Body of pancreas (tissue), 4 donors: ENCODE data around the gene PTPRB. TPM values are rescaled to one million over a fixed set of nuclear protein-coding genes. Genes with fewer than 3 reads are reported as not detected.

Source experiments
- ATAC-seq: fragments of 150-250 bp; one replicate; pipeline ENCODE4 v1.9.1; 2016
- DNase-seq, 4 donors: peaks; one replicate each; pipeline ENCODE4 v3.0.0-alpha.2; 2019
- H3K27ac ChIP-seq, 4 donors: fragments of 200-600 bp; sonication (generic); 1 replicate in 3 of 4; 2 replicates in 1 of 4; pipeline versions ENCODE4 v1.5.1 to v1.6.1; 2016 to 2019; ENCODE audit warnings: mild to moderate bottlenecking in 1 of 4, mixed read lengths in 1 of 4, moderate library complexity in 1 of 4
- H3K27me3 ChIP-seq, 2 donors: fragments of 200-600 bp; sonication (generic); one replicate each; pipeline ENCODE4 v1.6.0; 2016; ENCODE audit warnings: mild to moderate bottlenecking in 1 of 2
- H3K36me3 ChIP-seq, 2 donors: fragments of 200-600 bp; sonication (generic); replicated peaks in 1 of 2; 2 replicates each; pipeline ENCODE4 v1.5.1; 2016; ENCODE audit warnings: low read depth in 2 of 2; ENCODE audit not compliant: insufficient read depth in 1 of 2
- H3K4me1 ChIP-seq: fragments of 200-600 bp; sonication (generic); one replicate; pipeline ENCODE4 v1.6.0; 2016
- H3K4me3 ChIP-seq, 2 donors: fragments of 200-600 bp; sonication (generic); 1 replicate in 1 of 2; 2 replicates in 1 of 2; pipeline ENCODE4 v1.5.1; 2016 to 2019
- H3K9me3 ChIP-seq, 3 donors: fragments of 200-600 bp; sonication (generic); 1 replicate in 2 of 3; 2 replicates in 1 of 3; pipeline ENCODE4 v1.5.1; 2016
- CTCF ChIP-seq, 7 experiments: fragments of 450-650 bp in 4 of 7; fragments of 200-600 bp in 3 of 7; sonication (generic) in 3 of 7; IDR thresholded peaks; one replicate each; pipeline ENCODE4 v1.5.1; 2016 to 2019; ENCODE audit warnings: antibody characterized with exemption in 7 of 7
- POLR2A ChIP-seq, 3 donors: fragments of 450-650 bp; IDR thresholded peaks; one replicate each; pipeline ENCODE4 v1.6.1; 2016; ENCODE audit warnings: antibody characterized with exemption in 3 of 3, mild to moderate bottlenecking in 2 of 3
- WGBS, 2 donors: methylation state at CpG; one replicate each; pipeline ENCODE4 v1.1.5; 2017; 5-methylcytosine and 5-hydroxymethylcytosine counted together
- intact Hi-C: fragments of 100-400 bp; cut with DNase I; formaldehyde crosslinking; loops from one replicate; pipeline ENCODE4 v1.15.1; 2023
- total RNA-seq, 2 donors: library from RNA; depleted of rRNA; stranded (reverse); fragments of >200 nt; gene quantifications; one replicate each; pipeline ENCODE4 v1.1.0, GENCODE V29; 2016

Gene PTPRB
- total RNA-seq, 2 donors from 2014 or later, result 4.9 to 9.9 TPM

GRCh38 chr12:70639535-70639934, 2.3 kb upstream of the PTPRB start:
- Histone ChIP-seq H3K36me3 (no peaks in the 10 kb centered on the region), H3K4me1 (no peaks in the 10 kb centered on the region), H3K9me3 (no peaks in the 10 kb centered on the region), H3K27ac (no peak overlapping the region), H3K27me3 (no peaks in the 10 kb centered on the region), H3K4me3 (no peak overlapping the region)
- intact Hi-C loops, result no loop called here
- no peak for TF ChIP-seq CTCF (IDR thresholded peaks at IDR 0.05)
- no peak for TF ChIP-seq POLR2A (IDR thresholded peaks at IDR 0.05)
- 75 to 85% methylated on average over 2 of the region's 2 CpGs for WGBS, 2 donors
- no peak for ATAC-seq
- DNase-seq, result no peak

DNA sequence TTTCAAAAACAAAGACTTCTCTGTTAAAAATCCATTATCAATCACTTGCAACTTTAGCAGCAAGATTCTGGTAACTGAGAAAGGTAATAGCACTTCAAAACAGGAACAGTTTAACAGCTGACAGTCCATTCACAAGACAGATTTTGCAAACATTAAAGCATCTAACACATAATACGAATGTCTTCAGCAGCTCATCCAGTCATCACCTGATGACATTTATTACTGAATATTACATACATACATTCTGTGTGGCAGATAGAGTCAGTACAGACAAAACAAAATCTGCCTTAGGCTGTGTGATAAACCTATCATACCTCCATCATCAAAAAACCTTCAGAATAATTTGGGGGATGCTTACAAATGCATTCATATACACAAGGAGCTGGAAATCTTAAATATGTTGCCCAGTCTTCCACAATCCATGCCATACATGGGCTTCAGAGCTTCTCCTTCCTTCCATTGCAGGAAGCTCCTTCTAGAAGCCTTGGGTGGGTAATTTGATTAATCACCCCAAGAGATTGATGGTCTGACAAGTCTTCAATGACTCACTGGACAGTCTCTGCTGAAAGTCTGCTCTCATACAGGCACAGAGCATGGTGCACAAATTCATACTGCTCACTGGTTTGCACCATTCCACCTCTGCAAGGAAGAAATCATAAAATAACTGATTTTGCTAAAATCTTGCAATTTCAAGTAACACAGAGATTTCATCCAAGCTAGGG, 1.6 kb upstream of the PTPRB start:
- TF ChIP-seq POLR2A (IDR thresholded peaks at IDR 0.05), result no peak
- no peak for TF ChIP-seq CTCF (IDR thresholded peaks at IDR 0.05)
- Histone ChIP-seq H3K36me3 (no peaks in the 10 kb centered on the region), H3K27ac (no peak overlapping the region), H3K27me3 (no peaks in the 10 kb centered on the region), H3K4me3 (no peak overlapping the region), H3K9me3 (no peaks in the 10 kb centered on the region), H3K4me1 (no peaks in the 10 kb centered on the region)
- WGBS, 2 donors, result 39 to 43% methylated on average over 1 of the region's 1 CpG
- DNase-seq (no peak), ATAC-seq (no peak)
- intact Hi-C loops, result no loop called here

DNA sequence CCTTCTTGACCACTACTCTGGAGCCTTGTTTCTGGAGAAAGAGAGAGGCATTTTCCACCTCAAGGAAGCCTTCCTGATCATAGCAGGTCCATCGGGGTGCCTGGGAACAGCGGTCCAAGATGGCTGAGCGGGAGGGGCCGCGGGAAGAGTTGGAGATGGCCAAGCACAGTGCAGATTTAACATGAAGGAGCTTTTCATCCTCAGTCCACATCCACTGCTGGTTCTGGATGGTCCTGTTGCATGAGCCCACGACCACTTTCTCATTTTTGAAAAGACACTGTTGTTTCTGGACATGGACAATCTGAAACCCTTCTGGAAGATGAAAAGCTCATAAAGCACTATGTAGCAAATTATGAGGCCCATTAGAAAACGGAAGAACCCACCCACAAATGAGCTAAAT, 1.5 kb downstream of the PTPRB start:
- no peak for TF ChIP-seq POLR2A (IDR thresholded peaks at IDR 0.05)
- no peak for TF ChIP-seq CTCF (IDR thresholded peaks at IDR 0.05)
- H3K27ac ChIP-seq, result no peak overlapping the region
- intact Hi-C loops, result no loop called here

DNA sequence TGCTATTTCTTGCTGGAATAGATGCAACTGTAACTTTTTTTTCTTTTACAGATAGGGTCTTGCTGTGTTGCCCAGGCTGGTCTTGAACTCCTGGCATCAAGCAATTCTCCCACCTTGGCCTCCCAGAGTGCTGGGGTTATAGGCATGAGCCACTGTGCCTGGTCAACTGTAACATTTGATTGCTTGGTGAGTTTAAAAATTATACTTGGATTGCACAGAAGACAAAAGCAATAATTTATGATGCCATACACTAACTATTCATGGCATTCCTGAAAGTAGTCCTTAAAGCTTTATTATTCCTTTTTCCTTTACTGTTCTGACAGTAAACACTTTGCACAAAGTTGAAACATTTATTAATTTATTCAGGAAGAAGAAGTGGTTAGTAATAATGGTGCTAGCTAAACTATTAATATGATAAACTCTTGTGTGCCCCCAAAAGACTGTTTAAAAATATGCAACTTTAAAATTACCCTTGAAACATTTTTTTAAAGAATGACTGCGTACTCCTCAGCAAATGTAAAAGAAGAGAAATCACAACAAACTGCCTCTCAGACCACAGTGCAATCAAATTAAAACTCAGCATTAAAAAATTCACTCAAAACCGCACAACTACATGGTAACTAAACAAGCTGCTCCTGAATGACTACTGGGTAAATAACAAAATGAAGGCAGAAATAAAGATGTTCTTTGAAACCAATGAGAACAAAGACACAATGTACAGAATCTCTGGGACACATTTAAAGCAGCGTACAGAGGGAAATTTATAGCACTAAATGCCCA, 8.3 kb downstream of the PTPRB start:
- DNase-seq (no peak), ATAC-seq (no peak)
- Histone ChIP-seq H3K27ac (no peak overlapping the region), H3K36me3 (no peaks in the 10 kb centered on the region), H3K4me3 (no peak overlapping the region), H3K9me3 (no peaks in the 10 kb centered on the region), H3K27me3 (no peaks in the 10 kb centered on the region), H3K4me1 (no peaks in the 10 kb centered on the region)
- WGBS, 2 donors, result 68 to 80% methylated on average over 3 of the region's 3 CpGs
- intact Hi-C loops, result no loop called here
- no peak for TF ChIP-seq POLR2A (IDR thresholded peaks at IDR 0.05)
- no peak for TF ChIP-seq CTCF (IDR thresholded peaks at IDR 0.05)

More for the DNA sequence above, 1.5 kb downstream of the PTPRB start:
- Histone ChIP-seq H3K36me3 (no peaks in the 10 kb centered on the region), H3K4me3 (no peak overlapping the region), H3K27me3 (no peaks in the 10 kb centered on the region), H3K9me3 (no peaks in the 10 kb centered on the region), H3K4me1 (no peaks in the 10 kb centered on the region)
- DNase-seq (no peak), ATAC-seq (no peak)
- WGBS, 2 donors, result 74 to 81% methylated on average over 7 of the region's 7 CpGs
